HPDE6-E6E7 (cell line): Measurements from ENCODE around the gene RECQL.

Source experiments
- DNase-seq: peaks from one replicate; pipeline ENCODE4 v3.0.0; 2011; ENCODE audit warnings: missing footprints; ENCODE audit errors: extremely low spot score

The RECQL gene, protein sequence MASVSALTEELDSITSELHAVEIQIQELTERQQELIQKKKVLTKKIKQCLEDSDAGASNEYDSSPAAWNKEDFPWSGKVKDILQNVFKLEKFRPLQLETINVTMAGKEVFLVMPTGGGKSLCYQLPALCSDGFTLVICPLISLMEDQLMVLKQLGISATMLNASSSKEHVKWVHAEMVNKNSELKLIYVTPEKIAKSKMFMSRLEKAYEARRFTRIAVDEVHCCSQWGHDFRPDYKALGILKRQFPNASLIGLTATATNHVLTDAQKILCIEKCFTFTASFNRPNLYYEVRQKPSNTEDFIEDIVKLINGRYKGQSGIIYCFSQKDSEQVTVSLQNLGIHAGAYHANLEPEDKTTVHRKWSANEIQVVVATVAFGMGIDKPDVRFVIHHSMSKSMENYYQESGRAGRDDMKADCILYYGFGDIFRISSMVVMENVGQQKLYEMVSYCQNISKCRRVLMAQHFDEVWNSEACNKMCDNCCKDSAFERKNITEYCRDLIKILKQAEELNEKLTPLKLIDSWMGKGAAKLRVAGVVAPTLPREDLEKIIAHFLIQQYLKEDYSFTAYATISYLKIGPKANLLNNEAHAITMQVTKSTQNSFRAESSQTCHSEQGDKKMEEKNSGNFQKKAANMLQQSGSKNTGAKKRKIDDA

DNA sequence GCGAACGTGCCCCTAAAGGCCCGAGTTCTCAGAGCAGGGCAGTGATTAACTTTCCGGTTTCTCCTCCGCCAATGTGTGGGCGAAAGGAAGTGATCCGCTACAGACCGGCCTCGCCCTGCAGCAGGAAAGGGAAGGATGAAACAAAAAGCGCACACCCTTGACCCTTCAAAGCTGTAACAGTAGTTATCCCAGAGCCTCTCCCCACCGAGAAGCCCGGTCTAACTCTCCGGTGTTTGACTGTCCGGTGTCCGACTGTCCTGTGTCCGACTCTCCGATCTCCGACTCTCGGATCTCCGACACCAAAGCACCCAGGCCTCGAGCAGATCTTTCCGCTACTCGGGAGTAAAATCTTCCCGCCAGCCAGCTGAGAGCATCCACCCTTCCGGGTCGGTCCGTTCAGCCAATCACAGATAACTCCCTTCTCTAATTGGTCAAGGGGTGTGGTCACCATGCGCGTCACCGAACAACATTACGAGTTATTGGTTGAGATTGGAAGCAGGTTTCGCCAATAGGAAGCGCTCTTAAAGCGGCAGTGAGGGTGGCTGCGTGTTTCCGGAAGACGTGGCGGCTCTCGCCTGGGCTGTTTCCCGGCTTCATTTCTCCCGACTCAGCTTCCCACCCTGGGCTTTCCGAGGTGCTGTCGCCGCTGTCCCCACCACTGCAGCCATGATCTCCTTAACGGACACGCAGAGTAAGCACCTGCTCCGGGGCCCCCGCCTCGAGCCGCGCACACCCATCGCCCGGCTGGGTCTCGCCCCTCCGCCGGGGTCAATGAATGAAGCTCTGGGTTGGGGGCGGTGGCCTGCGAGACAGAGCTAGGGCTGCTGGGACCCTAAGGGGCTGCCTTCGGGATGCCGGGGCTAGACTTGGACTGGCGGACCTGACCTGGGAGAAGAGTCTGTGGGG lies at the start of gene RECQL, which contains the start of gene GOLT1B:
Gene RECQL (minus strand): TSS at position 378 of the 906 bp plus-strand sequence. CDS start 2,065 bp downstream, outside the sequence.
Gene GOLT1B (plus strand): TSS at position 532 of the 906 bp plus-strand sequence. CDS start 135 bp downstream, at position 667.
- DNase-seq: peak; percentile 94

DNA sequence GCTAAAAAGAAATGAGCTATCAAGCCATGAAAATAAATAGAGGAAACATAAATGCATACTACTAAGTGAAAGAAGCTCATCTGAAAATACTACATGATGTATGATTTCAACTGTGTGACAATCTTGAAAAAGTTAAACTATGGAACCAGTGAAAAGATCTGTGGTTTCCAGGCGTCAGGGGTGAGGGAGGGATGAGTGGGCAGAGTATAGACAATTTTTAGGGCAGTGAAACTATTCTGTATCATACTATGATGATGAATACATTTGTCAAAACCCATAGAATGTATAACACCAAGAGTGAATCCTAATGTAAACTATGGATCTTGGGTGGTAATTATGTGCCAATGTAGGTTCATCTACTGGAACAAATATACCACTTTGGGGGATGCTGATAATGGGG lies 46.0 kb upstream of the RECQL start:
- no peak for DNase-seq

DNA sequence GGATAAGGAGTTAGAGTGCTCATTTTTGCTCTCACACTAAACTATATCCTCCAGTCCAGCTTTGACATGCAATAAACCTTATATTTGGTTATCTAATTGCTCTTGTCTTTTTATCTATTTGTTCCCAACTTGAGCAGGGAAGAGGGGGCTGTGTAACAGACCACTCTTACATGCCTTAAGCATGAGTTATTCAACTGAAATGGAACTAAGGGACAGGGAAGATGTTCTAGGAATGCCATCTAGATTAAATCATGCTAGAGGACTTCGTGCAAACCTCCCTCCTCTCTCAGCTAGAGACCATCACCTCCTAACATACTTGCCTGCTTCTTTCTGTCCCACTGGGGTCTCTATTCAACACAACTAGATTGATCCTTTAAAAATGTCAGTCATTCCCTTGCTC lies 45.3 kb upstream of the RECQL start:
- DNase-seq: no peak

DNA sequence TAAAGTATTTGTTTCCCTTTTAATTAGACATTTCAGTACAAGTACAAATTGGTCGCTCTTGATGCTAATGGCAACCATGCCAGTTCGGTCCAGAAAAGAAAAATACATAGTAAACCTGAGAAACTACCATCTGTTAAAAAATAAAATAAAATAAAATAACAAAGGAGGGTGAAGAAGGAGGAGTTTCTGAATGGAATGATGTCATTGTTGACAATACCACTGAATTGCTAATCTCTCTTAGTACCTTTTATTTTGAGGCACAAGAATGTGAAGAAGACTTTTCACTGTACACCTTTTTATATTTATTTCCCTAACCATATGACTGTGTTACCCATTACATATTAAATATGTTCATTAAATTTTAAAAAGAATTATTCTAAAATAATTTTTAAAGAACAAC lies 44.1 kb upstream of the RECQL start:
- DNase-seq: no peak

DNA sequence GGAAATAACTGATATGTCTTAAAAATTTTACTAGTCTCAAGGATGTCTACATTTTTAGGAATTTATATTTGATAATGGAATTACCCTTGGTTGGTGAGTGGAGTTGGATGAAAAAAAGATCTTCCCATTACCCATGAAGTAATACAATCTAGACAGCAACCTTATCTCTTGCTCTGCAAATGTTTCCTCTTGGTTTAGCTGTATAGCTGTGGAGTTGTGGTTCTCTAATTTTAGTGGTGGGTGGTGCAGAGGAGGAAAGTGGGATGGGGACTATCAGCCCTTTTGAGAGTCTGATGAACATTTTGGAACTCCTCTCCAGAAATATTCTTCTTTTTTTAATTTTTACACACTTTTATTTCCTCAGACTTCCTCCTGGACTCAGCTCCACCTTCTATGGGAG lies 41.7 kb upstream of the RECQL start:
- DNase-seq: no peak

DNA sequence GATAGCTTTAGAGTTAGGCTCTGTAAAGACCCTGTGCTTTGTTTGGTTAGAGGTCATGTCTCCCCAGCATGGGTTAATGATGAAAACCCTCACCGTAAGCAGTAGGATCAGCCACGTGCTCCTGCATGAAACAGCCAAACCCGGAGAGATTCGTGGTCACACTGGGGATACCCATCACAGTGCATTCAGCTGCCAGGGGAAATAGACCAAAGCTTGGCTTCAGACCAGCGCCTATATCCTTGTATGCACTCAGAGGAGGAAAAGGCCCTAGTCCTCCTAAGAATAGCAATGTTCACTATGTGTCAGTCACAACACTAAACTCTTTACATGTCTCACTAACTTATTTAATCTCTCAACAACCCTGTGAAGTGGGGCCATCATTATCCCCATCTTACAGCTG lies 41.0 kb upstream of the RECQL start:
- DNase-seq: no peak

DNA sequence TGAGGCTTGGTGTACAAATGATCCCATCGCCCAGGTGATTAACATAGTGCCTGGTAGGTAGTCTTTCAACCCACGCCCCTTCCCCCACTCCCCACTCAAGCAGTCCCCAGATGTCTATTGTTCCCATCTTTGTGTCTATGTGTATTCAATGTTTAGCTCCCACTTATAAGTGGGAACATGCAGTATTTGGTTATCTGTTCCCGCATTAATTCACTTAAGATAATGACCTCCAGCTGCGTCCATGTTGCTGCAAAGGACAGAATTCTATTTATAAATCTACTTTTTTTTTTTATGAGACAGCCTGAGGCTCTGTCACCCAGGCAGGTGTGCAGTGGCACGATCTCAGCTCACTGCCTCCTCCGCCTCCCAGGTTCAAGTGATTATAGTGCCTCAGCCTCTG lies 40.3 kb upstream of the RECQL start:
- no peak for DNase-seq

DNA sequence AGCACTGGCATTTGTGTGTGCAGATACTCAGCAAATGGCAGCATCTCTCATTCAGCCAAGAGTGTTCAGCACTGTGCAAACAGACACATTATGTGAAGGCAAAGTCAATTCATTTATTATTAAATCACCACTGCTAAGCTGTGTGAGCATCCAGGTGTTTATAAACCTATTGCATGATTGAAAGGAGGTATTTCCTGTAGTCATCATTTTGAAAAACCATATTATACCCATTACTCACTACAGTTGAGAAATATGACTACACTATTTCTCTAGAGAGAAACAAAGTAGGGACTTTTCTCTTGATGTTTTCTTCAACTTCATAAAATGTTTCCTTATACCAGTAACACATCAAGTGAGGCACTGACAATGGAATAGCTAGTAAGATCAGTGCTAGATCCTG lies 38.4 kb upstream of the RECQL start:
- DNase-seq: no peak

DNA sequence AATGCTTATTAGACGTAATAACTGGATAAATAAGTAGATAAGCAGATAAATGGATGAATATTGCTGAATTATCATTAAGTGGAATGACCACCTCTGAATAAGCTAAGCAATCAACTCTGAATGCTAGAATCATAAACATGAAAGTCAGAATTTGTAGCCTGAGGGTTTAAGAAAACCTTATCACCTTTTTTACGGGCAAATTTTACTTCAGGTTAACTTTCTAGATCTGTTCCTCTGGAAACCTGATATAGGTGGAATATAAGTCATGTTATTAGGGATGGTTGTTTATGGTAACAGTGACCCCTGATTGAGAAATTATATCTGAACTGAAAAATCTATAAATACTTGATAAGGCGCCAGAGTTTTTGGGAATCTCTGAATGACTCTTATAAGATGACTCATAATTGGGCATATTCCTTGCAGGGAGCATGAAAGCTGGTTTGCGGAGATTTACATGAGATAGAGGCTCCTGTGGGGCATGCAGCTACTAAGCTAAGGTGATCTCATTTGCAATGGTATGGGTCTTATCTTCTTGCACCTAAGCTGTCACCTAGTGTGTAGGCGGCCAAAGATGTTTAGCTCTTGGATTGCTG lies 36.7 kb upstream of the RECQL start:
- no peak for DNase-seq

DNA sequence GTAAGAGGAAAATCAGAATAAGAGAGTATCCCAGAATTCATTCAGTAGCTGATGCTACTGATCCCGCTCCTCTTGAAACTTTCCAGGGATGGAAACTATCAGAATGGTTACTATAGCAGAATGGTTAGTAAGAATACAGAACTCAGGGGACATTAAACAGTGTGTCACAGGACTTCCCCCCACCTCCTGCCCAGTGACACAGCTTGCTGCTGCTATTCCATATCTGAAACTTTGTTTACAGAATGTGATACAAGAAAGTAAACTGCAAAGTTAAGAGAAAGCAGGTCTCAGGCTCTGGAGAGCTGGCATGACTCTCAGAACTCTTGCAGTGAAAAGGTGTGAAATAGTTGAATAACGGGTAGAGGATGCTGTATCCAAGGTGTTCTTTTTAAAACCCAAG lies 28.0 kb upstream of the RECQL start:
- DNase-seq: no peak

DNA sequence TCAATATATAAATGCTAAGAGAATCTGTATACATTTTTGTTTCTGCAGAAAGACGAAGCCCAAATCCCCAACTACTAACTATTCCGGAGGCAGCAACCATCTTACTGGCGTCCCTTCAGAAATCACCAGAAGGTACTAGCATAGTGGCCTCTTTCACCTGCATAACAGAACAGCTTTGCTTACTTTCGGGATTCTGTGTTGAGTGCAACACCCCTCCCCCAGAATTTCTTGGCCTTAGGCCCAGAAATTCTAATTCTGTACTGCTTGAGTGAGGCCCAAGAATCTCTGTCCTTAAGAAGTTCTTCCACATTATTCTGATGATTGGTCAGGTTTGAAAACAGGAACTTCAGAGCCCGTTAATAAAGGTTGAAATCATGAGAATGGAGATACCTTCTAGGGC lies 27.5 kb upstream of the RECQL start:
- DNase-seq: no peak

DNA sequence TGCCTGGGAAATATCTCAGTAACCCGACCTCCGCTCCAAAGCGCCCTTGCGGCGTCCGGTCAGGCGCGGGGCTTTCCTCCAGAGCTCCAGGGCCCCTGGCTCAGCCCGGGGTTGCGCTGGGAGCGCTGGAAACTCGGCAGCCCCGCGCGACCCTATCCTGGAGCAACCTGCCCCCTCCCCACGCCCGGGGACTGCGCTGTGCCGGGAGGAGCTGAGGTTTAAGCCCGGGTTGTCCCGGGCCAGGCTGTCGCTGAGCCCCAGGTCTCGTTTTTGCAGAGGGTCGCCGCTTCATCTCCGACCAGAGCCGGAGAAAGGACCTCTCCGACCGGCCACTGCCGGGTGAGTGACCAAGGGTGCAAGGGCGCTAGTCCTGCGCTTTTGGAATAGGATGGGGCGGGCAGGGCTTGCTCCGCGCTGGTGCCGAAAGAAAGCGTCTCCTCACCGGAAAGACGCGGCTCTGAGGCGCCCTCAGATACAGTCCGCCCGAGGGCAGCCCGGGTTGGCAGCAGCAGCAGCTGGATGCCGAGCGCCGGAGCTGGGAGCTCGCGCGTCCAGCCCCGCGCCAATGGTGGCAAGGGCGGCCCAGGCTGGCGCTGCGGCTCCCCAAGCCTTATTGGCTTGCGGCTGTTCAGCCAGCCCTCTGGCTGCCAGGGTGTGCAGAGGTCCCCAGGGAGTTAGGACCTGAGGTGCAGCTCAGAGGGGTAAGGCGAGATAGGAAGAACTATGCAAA lies 26.2 kb upstream of the RECQL start:
- DNase-seq: peak; percentile 34

DNA sequence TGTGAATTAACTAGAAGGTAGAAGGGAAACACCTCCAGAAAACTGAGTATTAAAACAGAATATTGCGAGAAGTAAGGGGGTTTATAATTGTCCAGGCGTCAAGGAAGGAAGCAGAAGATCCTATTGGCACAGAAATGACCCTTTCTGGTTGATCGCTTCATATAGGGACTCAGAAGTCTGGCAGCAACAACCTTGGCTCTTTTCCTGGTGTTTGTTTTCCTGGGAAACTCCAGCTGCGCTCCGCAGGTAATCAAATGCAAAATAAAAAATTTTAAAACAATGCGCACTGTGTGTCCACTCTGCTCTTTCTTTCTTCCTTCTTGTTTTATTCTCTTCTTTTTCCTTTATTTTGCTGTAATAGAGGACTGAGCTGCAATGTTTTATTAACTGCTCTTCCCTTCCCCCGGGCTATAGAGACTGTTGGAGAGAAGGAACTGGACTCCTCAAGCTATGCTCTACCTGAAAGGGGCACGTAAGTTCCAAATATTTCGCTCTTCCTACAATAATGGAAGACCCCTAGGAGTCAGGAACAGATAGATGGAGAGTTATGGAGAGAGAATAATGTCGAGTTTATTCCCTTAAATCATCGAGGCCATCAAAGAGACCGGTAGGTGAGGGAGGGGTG lies 25.4 kb upstream of the RECQL start:
- DNase-seq: no peak

DNA sequence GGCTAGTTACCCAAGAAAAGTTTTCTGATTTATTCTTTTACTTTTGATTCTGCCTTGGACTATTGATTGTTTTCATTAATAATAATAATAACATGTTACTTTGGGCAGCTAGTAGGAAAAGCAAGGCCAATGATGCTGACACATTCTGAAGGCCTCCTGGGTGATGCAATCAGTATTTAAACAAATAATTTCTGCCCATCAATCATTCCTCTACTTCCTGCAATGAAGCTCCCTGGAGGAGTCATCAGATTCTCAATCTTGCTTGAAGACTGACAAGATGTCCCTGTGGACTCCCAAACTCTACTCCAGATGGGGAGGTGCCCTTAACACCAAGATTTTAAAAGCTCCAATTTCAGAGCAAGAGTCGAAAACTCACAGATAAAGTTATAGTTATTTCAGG lies 24.6 kb upstream of the RECQL start, which contains the start of gene SPX:
Gene SPX (plus strand): TSS at position 244 of the 400 bp plus-strand sequence. CDS start 177 bp downstream, outside the sequence.
- DNase-seq: no peak

DNA sequence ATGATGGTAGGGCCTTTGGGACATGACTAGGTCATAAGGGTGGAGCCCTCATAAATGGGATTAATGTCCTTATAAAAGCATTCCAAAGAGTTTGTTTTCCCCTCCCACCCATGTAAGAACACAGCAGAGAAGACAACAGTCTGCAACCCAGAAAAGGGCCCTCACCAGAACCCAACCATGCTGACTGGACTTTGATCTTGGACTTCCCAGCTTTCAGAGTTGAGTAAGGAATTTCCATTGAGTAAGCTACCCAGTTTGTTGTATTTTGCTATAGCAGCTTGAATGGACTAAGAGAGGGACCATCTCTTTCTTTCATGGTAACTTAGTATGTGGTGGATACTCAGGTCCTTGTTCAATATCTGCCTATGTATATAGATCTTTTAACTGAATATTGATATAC lies 21.7 kb upstream of the RECQL start:
- no peak for DNase-seq

DNA sequence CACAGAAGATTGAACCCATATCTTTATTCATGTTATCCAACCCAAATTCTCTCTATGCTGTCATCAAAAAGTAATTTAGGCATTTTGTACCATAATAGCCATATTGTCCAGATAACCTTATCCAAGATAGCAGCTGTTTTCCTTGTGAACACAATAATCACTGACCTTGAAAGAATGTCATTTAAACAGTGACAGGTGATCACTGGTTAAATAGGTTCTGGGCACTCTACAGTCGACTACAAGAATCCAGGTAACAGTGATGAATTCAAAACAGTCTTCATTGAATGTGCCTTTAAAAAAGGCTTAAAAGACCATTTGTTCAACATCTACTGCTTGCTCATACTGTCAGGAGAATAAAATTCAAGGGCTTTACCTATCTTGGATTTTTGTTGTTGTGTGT lies 20.1 kb upstream of the RECQL start:
- no peak for DNase-seq

DNA sequence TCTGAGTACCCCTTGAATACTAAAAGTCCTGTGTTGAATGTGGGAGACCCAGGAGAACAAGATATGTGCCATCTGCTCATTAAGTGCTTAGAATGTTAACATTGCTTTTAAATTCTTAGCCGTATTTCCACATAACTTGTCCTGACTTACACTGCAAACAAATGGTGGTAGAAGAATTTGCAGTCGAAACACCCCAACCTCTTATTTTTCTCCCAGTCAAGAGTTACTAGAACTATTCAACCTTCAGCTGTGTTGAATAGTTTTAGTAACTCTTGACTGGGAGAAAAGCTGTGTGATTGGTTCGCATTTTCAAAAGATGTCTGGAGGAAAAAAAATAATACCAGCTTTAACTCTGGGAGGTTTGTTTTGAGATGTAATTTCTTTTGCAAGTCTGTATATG lies 17.0 kb upstream of the RECQL start:
- DNase-seq: no peak

DNA sequence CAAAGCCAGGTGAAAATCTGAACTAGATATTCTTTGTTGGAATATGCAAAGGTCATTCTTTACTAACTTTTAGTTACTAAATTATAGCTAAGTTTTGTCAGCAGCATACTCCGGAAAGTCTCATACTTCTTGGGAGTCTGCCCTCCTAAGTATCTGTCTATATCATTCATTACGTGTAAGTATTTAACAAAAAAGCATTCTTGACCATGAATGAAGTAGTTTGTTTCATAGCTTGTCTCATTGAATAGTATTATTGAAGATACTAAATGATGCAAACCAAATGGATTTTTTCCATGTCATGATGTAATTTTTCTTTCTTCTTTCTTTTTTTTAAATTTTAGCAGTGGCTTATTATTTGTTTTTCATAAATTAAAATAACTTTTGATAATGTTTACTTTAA lies 14.8 kb upstream of the RECQL start:
- no peak for DNase-seq

DNA sequence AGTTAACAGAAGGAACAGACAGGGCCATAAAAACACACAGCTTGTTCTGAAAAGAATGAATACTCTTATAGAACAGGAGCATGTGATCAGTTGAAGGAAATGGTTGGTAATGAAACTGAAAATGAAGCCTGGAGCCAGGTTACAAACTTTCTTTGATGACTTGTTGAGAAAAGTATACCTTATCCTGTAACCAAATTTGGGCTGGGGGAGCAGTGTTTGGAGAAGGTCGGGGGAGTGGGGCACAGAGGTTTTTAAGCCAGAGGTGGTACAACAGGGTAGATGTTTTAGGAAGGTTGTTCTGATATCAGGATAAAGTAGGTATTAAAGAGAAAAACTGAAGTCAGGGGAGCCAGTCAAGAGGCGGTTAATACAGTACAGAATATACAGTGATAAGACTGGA lies 8.3 kb upstream of the RECQL start:
- DNase-seq: no peak

DNA sequence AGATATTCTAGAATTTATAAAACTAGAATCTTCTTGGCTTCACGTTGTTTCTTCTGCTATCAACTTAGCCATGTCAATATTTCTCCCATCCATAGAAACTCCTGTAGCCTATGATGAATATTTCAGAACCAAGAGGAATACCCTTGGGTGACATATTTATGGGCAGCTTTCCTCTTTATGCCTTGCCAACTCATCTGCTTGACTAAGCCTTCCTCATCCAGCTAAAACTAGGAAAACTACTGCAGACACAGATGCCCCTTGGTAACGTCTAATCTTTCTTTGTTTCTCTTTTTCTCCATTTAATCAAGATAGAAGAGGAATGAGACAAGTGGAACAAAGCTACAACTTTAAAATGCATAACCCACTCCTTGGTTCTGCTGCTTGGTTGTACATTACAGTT lies 6.4 kb upstream of the RECQL start:
- no peak for DNase-seq

DNA sequence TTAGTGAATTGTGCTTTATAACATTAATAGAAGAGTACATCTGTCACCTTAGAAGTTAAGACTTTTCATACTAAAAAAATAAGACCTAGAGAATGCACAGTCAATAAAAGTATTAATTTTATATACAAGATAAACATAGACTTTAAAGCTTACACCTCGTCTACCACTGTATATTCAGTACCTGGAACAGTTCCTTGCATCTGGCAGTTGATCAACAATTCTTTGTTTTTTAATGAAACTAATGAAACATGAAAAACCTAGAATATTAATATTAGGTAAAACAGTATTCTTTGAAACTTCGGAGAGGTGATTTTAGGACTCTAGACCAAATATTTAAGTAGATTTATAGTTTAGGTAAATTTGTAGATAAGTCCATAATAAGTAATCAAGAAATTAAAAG lies 4.5 kb upstream of the RECQL start:
- DNase-seq: no peak
